Common myeloid progenitor, CD34-positive (primary cell): ENCODE data around the gene P2RX6.

Source experiments
- CTCF ChIA-PET: fragments of 350-600 bp; sonication (Branson Sonifier 250); formaldehyde crosslinking; loops from one replicate; lab custom pipeline; 2021; ENCODE audit warnings: antibody characterized with exemption; lab: Charles Lee
- POLR2A ChIA-PET: fragments of 350-600 bp; sonication (Branson Sonifier 250); formaldehyde crosslinking; loops from one replicate; lab custom pipeline; 2021; ENCODE audit warnings: antibody characterized with exemption; lab: Charles Lee
- DNase-seq, 3 donors: peaks; one replicate each; pipeline versions ENCODE4 v3.0.0 to v3.0.0-alpha.2; 2013
- H3K27ac ChIP-seq, 2 experiments: 1 replicate in 1 of 2; 2 replicates in 1 of 2; pipeline ENCODE4 v1.7.0; 2013; ENCODE audit warnings: inconsistent platforms in 2 of 2, low read length in 2 of 2, mild to moderate bottlenecking in 2 of 2, low read depth in 1 of 2, moderate library complexity in 1 of 2; ENCODE audit not compliant: severe bottlenecking in 2 of 2, insufficient read depth in 1 of 2, poor library complexity in 1 of 2
- H3K27me3 ChIP-seq, 5 experiments: replicated peaks in 2 of 5; 1 replicate in 3 of 5; 2 replicates in 2 of 5; pipeline versions ENCODE4 v1.6.1 to v1.7.0; 2013; ENCODE audit warnings: low read length in 4 of 5, mild to moderate bottlenecking in 2 of 5, moderate library complexity in 2 of 5, inconsistent platforms in 1 of 5; ENCODE audit not compliant: insufficient read depth in 5 of 5, control insufficient read depth in 4 of 5
- H3K36me3 ChIP-seq, 4 experiments: 1 replicate in 2 of 4; 2 replicates in 2 of 4; pipeline versions ENCODE4 v1.6.1 to v1.7.0; 2013; ENCODE audit warnings: low read length in 3 of 4, control low read depth in 1 of 4, mild to moderate bottlenecking in 1 of 4; ENCODE audit not compliant: control insufficient read depth in 4 of 4, insufficient read depth in 4 of 4
- H3K4me1 ChIP-seq, 4 experiments: 1 replicate in 3 of 4; 2 replicates in 1 of 4; pipeline versions ENCODE4 v1.6.1 to v1.7.1; 2013; ENCODE audit warnings: low read length in 3 of 4, mild to moderate bottlenecking in 3 of 4, control low read depth in 1 of 4, inconsistent platforms in 1 of 4, moderate library complexity in 1 of 4; ENCODE audit not compliant: control insufficient read depth in 4 of 4, insufficient read depth in 4 of 4; ENCODE audit errors: control extremely low read depth in 1 of 4
- H3K4me3 ChIP-seq, 7 experiments: 1 replicate in 4 of 7; 2 replicates in 3 of 7; pipeline versions ENCODE4 v1.5.1 to v1.7.0; 2013; ENCODE audit warnings: mild to moderate bottlenecking in 7 of 7, low read length in 6 of 7, moderate library complexity in 6 of 7, inconsistent platforms in 2 of 7, low read depth in 2 of 7, control low read depth in 1 of 7; ENCODE audit not compliant: insufficient read depth in 4 of 7, control insufficient read depth in 1 of 7; ENCODE audit errors: extremely low read depth in 1 of 7
- H3K9me3 ChIP-seq, 5 experiments: 1 replicate in 4 of 5; 2 replicates in 1 of 5; pipeline versions ENCODE4 v1.6.1 to v1.7.1; 2013; ENCODE audit warnings: low read length in 4 of 5, mild to moderate bottlenecking in 2 of 5, inconsistent platforms in 1 of 5, low read depth in 1 of 5, moderate library complexity in 1 of 5; ENCODE audit not compliant: control insufficient read depth in 4 of 5, insufficient read depth in 2 of 5; ENCODE audit errors: control extremely low read depth in 1 of 5
- WGBS: methylation state at CpG from one replicate; pipeline ENCODE4 v1.1.5; 2013; ENCODE audit not compliant: insufficient coverage; 5-methylcytosine and 5-hydroxymethylcytosine counted together

Gene P2RX6

GRCh38 chr22:21010426-21011113 is 4.4 kb upstream of the P2RX6 start:
- no peaks in the 10 kb centered on the region for H3K36me3 ChIP-seq
- WGBS = 100% methylated on average over 3 of the region's 3 CpGs
- CTCF ChIA-PET = no interaction called here
- no peak overlapping the region for H3K27ac ChIP-seq
- no peak for DNase-seq
- no peak overlapping the region for H3K4me3 ChIP-seq
- no peaks in the 10 kb centered on the region for H3K27me3 ChIP-seq
- peaks cover 0 to 20% (median 17%) of the 10 kb centered on the region in 4 experiments for H3K4me1 ChIP-seq
- POLR2A ChIA-PET = no interaction called here
- H3K9me3 ChIP-seq = no peaks in the 10 kb centered on the region

GRCh38 chr22:21012446-21013407 is 2.2 kb upstream of the P2RX6 start:
- Histone ChIP-seq H3K27ac (no peak overlapping the region), H3K4me3 (no peak overlapping the region), H3K36me3 (no peaks in the 10 kb centered on the region), H3K4me1 (peaks cover 0 to 21% (median 17%) of the 10 kb centered on the region in 4 experiments), H3K27me3 (no peaks in the 10 kb centered on the region), H3K9me3 (no peaks in the 10 kb centered on the region)
- CTCF ChIA-PET = interaction anchor here (0.7 to 1.4 kb wide), 6 partner anchors 9 to 127 kb away, joined by 3 to 4 read pairs (median 3); no protein-coding TSS in a partner anchor
- POLR2A ChIA-PET = interaction anchor here (1.1 kb wide), 1 partner anchor 127 kb away, joined by 3 read pairs; no protein-coding TSS in a partner anchor
- DNase-seq = no peak
- WGBS = 98% methylated on average over 10 of the region's 14 CpGs

GRCh38 chr22:21013657-21014201 is 1.2 kb upstream of the P2RX6 start:
- Histone ChIP-seq H3K9me3 (no peaks in the 10 kb centered on the region), H3K4me3 (peak overlapping the region; percentile 19 to 73 (median 57)), H3K27me3 (no peaks in the 10 kb centered on the region), H3K27ac (peak overlapping the region in 1 of 2 experiments; percentile 79), H3K36me3 (no peaks in the 10 kb centered on the region), H3K4me1 (peaks cover 0 to 21% (median 17%) of the 10 kb centered on the region in 4 experiments)
- POLR2A ChIA-PET = interaction anchor here (1.1 kb wide), 1 partner anchor 128 kb away, joined by 3 read pairs; no protein-coding TSS in a partner anchor
- WGBS = 7% methylated on average over 21 of the region's 24 CpGs
- no peak for DNase-seq
- CTCF ChIA-PET = interaction anchor here (0.7 to 1.4 kb wide), 4 partner anchors 10 to 128 kb away, joined by 3 read pairs; no protein-coding TSS in a partner anchor

- H3K27ac ChIP-seq = peak overlapping the region in 1 of 2 experiments; percentile 79
- no peaks in the 10 kb centered on the region for H3K9me3 ChIP-seq
- POLR2A ChIA-PET = interaction anchor here (1.1 kb wide), 1 partner anchor 129 kb away, joined by 3 read pairs; no protein-coding TSS in a partner anchor
- 3% methylated on average over 40 of the region's 40 CpGs for WGBS
- DNase-seq = peak; percentile 84 to 97 (median 95)
- H3K27me3 ChIP-seq = peaks cover 0 to 3% (median 0%) of the 10 kb centered on the region in 5 experiments
- peak overlapping the region; percentile 19 to 73 (median 57) for H3K4me3 ChIP-seq
- peaks cover 0 to 21% (median 17%) of the 10 kb centered on the region in 4 experiments for H3K4me1 ChIP-seq
- H3K36me3 ChIP-seq = no peaks in the 10 kb centered on the region
- CTCF ChIA-PET = interaction anchor here (0.6 to 1.4 kb wide), 3 partner anchors 32 to 199 kb away, joined by 3 read pairs; partner anchors contain the start of gene LZTR1
Observed at GRCh38 chr22:21014202-21014725, 701 bp upstream of the P2RX6 start.

- Histone ChIP-seq H3K4me1 (peaks cover 0 to 21% (median 17%) of the 10 kb centered on the region in 4 experiments), H3K4me3 (no peak overlapping the region), H3K9me3 (no peaks in the 10 kb centered on the region), H3K36me3 (no peaks in the 10 kb centered on the region), H3K27me3 (peaks cover 0 to 3% (median 0%) of the 10 kb centered on the region in 5 experiments), H3K27ac (peak overlapping the region in 1 of 2 experiments; percentile 85)
- WGBS = 78% methylated on average over 10 of the region's 10 CpGs
- POLR2A ChIA-PET = interaction anchor here (0.6 kb wide), 1 partner anchor 629 kb away, joined by 3 read pairs; no protein-coding TSS in a partner anchor
- CTCF ChIA-PET = interaction anchor here (1.0 kb wide), 1 partner anchor 40 kb away, joined by 3 read pairs; no protein-coding TSS in a partner anchor
- DNase-seq = no peak
Observed at GRCh38 chr22:21015466-21016006, 571 bp downstream of the P2RX6 start.
